ENCODE measurements around the gene SLC13A3. TPM values are rescaled to one million over a fixed set of nuclear protein-coding genes. Genes with fewer than 3 reads are reported as not detected.

The SLC13A3 gene
- total RNA-seq, 1 experiment from 2014 or later: 17.5 TPM

DNA sequence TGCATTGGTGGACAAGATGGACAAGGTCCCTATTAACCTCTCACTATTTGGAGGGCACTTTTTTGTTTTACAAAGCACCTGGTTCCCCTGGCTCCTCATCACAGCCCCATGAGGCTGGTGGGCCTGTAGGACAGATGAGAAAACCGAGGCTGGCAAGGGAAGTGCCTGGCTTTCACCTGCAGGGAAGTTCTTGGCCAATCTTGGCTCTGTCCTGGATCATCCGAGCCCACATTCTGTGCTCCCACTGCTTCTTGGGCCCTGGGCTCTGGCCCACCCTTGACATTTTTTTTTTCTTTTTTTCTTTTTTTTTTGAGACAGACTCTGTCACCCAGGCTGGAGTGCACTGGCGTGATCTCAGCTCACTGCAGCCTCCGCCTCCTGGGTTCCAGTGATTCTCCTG is 14.7 kb downstream of the SLC13A3 start:
- Histone ChIP-seq H3T11ph (ENCODE audit: low read length) (no peak overlapping the region), H3K23ac (ENCODE audit: insufficient read length, low read depth, low read length) (no peak overlapping the region), H2BK5ac (ENCODE audit: insufficient read length, low read length) (no peak overlapping the region), H2BK12ac (ENCODE audit: insufficient read length, low read depth, low read length) (no peak overlapping the region), H4K20me1 (ENCODE audit: control insufficient read depth, insufficient read depth, insufficient read length) (peaks cover 3% of the 10 kb centered on the region), H4K91ac (ENCODE audit: insufficient read length, low read depth, low read length) (no peak overlapping the region), H2AFZ (ENCODE audit: low read length) (no peak overlapping the region), H3K27ac (ENCODE audit: insufficient read length, low read depth, low read length) (no peak overlapping the region), H2BK15ac (ENCODE audit: low read depth, low read length) (no peak overlapping the region), H2AK5ac (ENCODE audit: insufficient read length, low read length) (no peak overlapping the region), H3K79me2 (ENCODE audit: insufficient read depth, low read length) (no peaks in the 10 kb centered on the region), H2BK20ac (ENCODE audit: low read depth, low read length, poor library complexity, severe bottlenecking) (no peak overlapping the region), H3K9ac (ENCODE audit: extremely low read depth, insufficient read length, low read length) (no peak overlapping the region), H3K27me3 (ENCODE audit: insufficient read depth, low read length) (no peaks in the 10 kb centered on the region), H3K18ac (ENCODE audit: insufficient read length, low read depth, low read length) (no peak overlapping the region), H3K23me2 (ENCODE audit: insufficient read length, low read depth, low read length, poor library complexity, severe bottlenecking) (no peaks in the 10 kb centered on the region), H3K4ac (ENCODE audit: low read depth, low read length) (no peak overlapping the region), H4K5ac (ENCODE audit: insufficient read length, low read depth, low read length) (no peak overlapping the region), H3K9me3 (ENCODE audit: control insufficient read depth, low read depth, low read length) (no peaks in the 10 kb centered on the region), H3K14ac (ENCODE audit: insufficient read depth, low read length) (no peak overlapping the region), H3K56ac (ENCODE audit: insufficient read length, low read depth, low read length) (no peak overlapping the region), H3K4me2 (ENCODE audit: insufficient read depth, insufficient read length, low read length) (no peak overlapping the region), H3K4me1 (ENCODE audit: insufficient read depth, low read length) (no peaks in the 10 kb centered on the region), H4K8ac (replicated peaks; ENCODE audit: insufficient read length, low read depth, low read length) (no peak overlapping the region), H3K79me1 (ENCODE audit: insufficient read depth, low read depth, low read length, poor library complexity, severe bottlenecking) (no peaks in the 10 kb centered on the region), H2BK120ac (ENCODE audit: low read depth, low read length, poor library complexity, severe bottlenecking) (no peak overlapping the region)
- Mint-ChIP-seq H3K27ac (no peak overlapping the region), H3K4me3 (no peak overlapping the region), H3K9me3 (no peaks in the 10 kb centered on the region; a peak in 2 of 5 replicates), H3K27me3 (ENCODE audit: low read depth) (peaks cover 2% of the 10 kb centered on the region; the same call in 1 of the 2 replicates), H3K36me3 (ENCODE audit: insufficient read depth in 1 of 3, low read depth in 3 of 3) (peaks cover 1 to 6% (median 2%) of the 10 kb centered on the region in 3 experiments; a peak in 4 of 7 replicates), H3K4me1 (peaks cover 43 to 44% of the 10 kb centered on the region in 2 experiments)
- no CpG with 5 or more reads among the region's 4 CpGs for WGBS (ENCODE audit: extremely low coverage, insufficient read length, low lambda C conversion rate)
- no peak for DNase-seq
- no peak for TF ChIP-seq CTCF (conservative IDR thresholded peaks at IDR 0.05)

All from H9 (cell line).